GM12864 (cell line): ENCODE data around the gene EXOC7.

Source experiments
- DNase-seq: peaks from one replicate; pipeline ENCODE4 v3.0.0-alpha.2; 2011; ENCODE audit warnings: low read depth
- H3K4me3 ChIP-seq: 2 replicates; pipeline ENCODE4 v1.5.1; 2011; ENCODE audit warnings: mild to moderate bottlenecking, low read depth, low read length, control low read depth
- TF ChIP-seq, protein P1 (sequence below): IDR thresholded peaks from 2 replicates; pipeline ENCODE4 v1.5.1; 2011; ENCODE audit warnings: low read depth, mild to moderate bottlenecking, moderate library complexity, low read length, control low read depth, inconsistent platforms; ENCODE audit errors: missing control alignments

EXOC7 gene

DNA sequence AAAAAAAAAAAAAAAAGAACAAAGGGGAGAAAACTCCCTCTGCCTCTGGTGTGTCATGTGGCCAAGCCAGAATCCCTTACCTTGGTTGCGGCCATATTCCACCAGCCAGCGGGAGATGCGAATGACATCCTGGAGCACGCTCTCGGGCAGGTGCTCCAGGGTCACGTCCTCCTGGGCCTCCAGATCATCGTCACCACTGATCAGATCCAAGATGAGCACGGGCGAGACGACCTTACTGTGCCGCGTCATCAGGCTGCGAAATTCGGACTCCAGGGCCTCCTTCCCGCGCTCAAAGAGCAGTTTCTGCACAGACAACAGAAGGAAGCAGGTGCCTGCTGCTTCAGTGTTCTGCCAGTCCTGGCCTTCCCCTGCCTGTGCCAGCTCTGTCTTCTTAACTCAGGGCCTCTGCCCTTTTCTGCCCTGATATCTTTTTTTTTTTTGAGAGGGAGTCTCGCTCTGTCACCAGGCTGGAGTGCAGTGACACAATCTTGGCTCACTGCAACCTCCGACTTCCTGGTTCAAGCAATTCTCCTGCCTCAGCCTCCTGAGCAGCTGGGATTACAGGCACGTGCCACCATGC lies 5.8 kb downstream of the EXOC7 start:
- no peak overlapping the region for H3K4me3 ChIP-seq
- DNase-seq: no peak
- TF ChIP-seq, protein P1, sequence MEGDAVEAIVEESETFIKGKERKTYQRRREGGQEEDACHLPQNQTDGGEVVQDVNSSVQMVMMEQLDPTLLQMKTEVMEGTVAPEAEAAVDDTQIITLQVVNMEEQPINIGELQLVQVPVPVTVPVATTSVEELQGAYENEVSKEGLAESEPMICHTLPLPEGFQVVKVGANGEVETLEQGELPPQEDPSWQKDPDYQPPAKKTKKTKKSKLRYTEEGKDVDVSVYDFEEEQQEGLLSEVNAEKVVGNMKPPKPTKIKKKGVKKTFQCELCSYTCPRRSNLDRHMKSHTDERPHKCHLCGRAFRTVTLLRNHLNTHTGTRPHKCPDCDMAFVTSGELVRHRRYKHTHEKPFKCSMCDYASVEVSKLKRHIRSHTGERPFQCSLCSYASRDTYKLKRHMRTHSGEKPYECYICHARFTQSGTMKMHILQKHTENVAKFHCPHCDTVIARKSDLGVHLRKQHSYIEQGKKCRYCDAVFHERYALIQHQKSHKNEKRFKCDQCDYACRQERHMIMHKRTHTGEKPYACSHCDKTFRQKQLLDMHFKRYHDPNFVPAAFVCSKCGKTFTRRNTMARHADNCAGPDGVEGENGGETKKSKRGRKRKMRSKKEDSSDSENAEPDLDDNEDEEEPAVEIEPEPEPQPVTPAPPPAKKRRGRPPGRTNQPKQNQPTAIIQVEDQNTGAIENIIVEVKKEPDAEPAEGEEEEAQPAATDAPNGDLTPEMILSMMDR: no peak

- no peak for DNase-seq
- H3K4me3 ChIP-seq: no peak overlapping the region
- TF ChIP-seq, protein P1: no peak
Measured at GRCh38 chr17:76095943-76096342, 7.6 kb downstream of the EXOC7 start.

GRCh38 chr17:76094046-76094445 lies 9.5 kb downstream of the EXOC7 start:
- no peak overlapping the region for H3K4me3 ChIP-seq
- TF ChIP-seq, protein P1: no peak
- DNase-seq: no peak

DNA sequence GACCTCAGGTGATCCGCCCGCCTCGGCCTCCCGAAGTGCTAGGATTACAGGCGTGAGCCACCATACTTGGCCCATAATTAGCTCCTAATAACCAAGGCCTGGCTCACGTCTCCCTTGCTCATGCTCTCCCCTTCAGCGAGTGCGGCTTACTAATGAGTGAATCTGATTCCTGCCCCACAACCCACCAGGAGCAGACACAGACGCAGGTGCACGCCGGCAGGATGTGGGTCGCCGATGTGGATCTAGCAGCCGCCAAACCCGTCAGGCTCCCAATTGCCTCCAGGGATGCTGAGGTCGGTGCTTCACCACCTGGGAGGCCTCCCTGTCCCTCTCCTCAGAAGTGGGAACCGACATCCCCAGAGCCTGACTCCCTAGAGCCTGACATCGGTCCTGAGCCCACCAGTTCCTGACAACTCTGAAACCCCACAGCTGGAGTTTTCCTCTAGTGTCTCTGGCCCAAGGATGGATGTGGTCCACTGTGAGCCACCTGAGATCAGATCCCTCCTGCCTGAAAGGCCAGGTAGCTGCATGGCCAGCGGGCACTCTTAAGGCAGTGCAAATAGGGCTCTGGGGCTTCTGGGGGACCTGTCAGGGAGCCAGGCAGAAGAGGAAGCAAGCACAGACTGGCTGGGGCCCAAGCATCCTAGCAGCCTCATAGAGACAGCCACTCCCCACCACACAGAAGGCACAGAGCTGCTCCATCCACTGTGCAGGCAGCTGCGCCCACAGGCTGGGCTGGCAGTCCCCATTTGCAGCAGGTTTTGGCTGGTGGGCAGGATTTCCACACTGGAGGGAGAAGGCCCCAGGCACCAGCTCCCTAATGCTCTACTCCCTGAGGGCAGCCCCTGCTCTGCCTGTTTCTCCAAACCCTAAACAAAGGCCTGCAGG lies 10.8 kb downstream of the EXOC7 start:
- TF ChIP-seq, protein P1: no peak
- H3K4me3 ChIP-seq: no peak overlapping the region
- no peak for DNase-seq

DNA sequence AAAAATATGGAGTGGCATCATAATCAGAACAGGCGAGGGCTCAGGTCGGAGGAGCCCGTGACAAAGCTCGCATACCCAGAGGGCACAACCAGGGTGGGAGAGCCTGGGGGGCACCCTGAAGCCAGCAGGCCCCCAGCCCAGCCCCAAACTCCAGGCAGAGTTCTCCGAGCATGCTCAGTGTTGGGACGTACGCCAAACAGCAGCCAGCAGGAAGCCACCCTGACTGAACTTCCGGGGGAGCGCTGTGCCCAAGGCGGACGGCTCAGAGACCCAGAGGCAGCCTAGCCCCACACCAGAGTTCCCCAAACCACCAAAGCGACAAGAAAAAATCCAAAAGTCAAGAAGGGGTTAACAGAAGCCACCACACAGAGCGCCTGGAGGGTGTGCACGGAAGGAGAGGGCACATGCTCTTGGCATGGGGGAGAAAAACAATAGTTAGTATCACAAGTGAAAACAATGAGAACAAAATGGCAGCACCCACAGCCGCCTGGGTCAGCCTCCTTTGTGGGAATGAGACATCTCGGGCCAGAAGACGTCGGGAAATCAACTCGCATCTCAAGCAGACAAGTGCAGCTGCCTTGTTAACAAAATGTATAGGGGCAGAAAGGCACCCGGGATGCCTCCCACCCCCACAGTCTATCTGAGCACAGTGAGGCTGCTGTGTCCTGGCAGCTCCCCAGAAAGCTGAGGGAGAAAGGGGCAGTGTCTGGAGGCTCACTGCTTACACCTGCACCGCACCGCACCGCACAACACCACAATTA lies 11.9 kb downstream of the EXOC7 start:
- no peak overlapping the region for H3K4me3 ChIP-seq
- TF ChIP-seq, protein P1: no peak
- DNase-seq: no peak

DNA sequence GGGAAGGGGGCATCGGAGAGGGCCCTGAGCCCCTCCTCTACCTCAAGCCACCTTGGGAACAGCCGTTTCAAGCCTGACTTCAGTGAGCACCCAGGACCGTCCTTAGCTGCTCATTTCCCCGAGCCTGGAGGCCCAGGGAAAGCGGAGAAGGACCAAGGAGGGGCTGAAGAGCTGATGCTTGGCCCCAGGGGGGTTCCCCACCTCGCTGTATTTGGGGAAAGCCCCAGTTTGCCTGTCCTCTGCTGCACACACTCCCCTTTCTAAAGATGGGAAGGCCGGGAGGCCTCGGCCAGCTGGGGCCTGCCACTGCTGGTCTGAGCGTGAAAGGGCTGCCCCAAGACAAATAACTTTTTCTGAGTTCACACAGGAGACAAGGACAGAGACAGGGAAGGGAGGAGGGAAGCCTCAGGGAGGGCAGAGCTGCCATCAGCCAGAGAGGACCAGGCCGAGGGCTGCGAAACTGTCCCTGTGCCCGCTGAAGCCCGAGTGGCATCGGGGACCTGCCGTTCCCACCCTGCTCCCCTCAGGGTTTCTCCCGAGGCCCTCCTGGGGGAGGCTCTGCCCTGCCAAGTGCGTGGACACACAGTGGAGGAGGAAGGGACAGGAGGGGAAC lies 13.0 kb downstream of the EXOC7 start:
- no peak overlapping the region for H3K4me3 ChIP-seq
- DNase-seq: no peak
- TF ChIP-seq, protein P1: no peak
